ENCODE results near the gene MED13L.

GRCh38 chr12:115956659-115957058 is 320.8 kb downstream of the MED13L start:
- TF ChIP-seq, protein P1, sequence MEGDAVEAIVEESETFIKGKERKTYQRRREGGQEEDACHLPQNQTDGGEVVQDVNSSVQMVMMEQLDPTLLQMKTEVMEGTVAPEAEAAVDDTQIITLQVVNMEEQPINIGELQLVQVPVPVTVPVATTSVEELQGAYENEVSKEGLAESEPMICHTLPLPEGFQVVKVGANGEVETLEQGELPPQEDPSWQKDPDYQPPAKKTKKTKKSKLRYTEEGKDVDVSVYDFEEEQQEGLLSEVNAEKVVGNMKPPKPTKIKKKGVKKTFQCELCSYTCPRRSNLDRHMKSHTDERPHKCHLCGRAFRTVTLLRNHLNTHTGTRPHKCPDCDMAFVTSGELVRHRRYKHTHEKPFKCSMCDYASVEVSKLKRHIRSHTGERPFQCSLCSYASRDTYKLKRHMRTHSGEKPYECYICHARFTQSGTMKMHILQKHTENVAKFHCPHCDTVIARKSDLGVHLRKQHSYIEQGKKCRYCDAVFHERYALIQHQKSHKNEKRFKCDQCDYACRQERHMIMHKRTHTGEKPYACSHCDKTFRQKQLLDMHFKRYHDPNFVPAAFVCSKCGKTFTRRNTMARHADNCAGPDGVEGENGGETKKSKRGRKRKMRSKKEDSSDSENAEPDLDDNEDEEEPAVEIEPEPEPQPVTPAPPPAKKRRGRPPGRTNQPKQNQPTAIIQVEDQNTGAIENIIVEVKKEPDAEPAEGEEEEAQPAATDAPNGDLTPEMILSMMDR (conservative IDR thresholded peaks at IDR 0.05 in 1 of 2, IDR thresholded peaks at IDR 0.05 in 1 of 2; ENCODE audit: low read depth in 1 of 2, low read length in 2 of 2), result no peak
- TF ChIP-seq EZH2 (IDR thresholded peaks at IDR 0.05; ENCODE audit: low read length, missing control alignments), result no peak
